T-cell (primary cell): Measurements from ENCODE around the gene CAPRIN1. TPM values are rescaled to one million over a fixed set of nuclear protein-coding genes. Genes with fewer than 3 reads are reported as not detected.

Experiments used
- ATAC-seq, 4 experiments: fragments of 200-7000 bp in 3 of 4; fragments of 150-1000 bp in 1 of 4; cut with Tn5 transposase; replicated peaks in 1 of 4; 1 replicate in 3 of 4; 2 replicates in 1 of 4; pipeline ENCODE4 v1.10.0; 2021; ENCODE audit warnings: moderate library complexity in 3 of 4, mild to moderate bottlenecking in 2 of 4, moderate number of reproducible peaks in 1 of 4
- CTCF ChIA-PET, 2 donors: fragments of 300-600 bp; sonication (Branson Sonifier 250); formaldehyde crosslinking; loops; one replicate each; lab custom pipeline; 2022; ENCODE audit warnings: antibody characterized with exemption in 2 of 2; lab: Charles Lee
- POLR2A ChIA-PET, 2 donors: fragments of 300-600 bp; sonication (Branson Sonifier 250); formaldehyde crosslinking; loops; one replicate each; lab custom pipeline; 2022; ENCODE audit warnings: antibody characterized with exemption in 2 of 2; lab: Charles Lee
- DNase-seq, 35 experiments: peaks; one replicate each; pipeline versions ENCODE4 v3.0.0 to v3.0.0-alpha.2; 2013 to 2023
- H3K27ac ChIP-seq: one replicate; pipeline ENCODE4 v1.5.1; 2013; ENCODE audit warnings: low read length
- H3K27me3 ChIP-seq, 2 experiments: replicated peaks in 1 of 2; 1 replicate in 1 of 2; 2 replicates in 1 of 2; pipeline versions ENCODE4 v1.6.1 to v1.7.0; 2013; ENCODE audit warnings: low read length in 1 of 2, mixed read lengths in 1 of 2; ENCODE audit not compliant: control insufficient read depth in 2 of 2, insufficient read depth in 2 of 2; ENCODE audit errors: extremely low read depth in 1 of 2
- H3K36me3 ChIP-seq, 2 donors: 1 replicate in 1 of 2; 2 replicates in 1 of 2; pipeline versions ENCODE4 v1.6.1 to v1.7.0; 2013; ENCODE audit warnings: low read length in 1 of 2; ENCODE audit not compliant: control insufficient read depth in 2 of 2, insufficient read depth in 1 of 2; ENCODE audit errors: extremely low read depth in 1 of 2
- H3K4me1 ChIP-seq, 2 experiments: 1 replicate in 1 of 2; 2 replicates in 1 of 2; pipeline versions ENCODE4 v1.6.1 to v1.7.0; 2013; ENCODE audit warnings: low read length in 2 of 2, mixed read lengths in 1 of 2; ENCODE audit not compliant: insufficient read depth in 2 of 2, control insufficient read depth in 1 of 2; ENCODE audit errors: extremely low read depth in 1 of 2
- H3K4me3 ChIP-seq, 2 donors: 1 replicate in 1 of 2; 2 replicates in 1 of 2; pipeline versions ENCODE4 v1.5.1 to v1.7.0; 2013; ENCODE audit warnings: mild to moderate bottlenecking in 2 of 2, low read length in 1 of 2, moderate library complexity in 1 of 2; ENCODE audit not compliant: control insufficient read depth in 1 of 2; ENCODE audit errors: extremely low read depth in 1 of 2
- H3K9me3 ChIP-seq: 2 replicates; pipeline ENCODE4 v1.7.0; 2013
- H3K27ac Mint-ChIP-seq, 2 donors: one replicate each; pipeline ENCODE4 v1.8.0; 2020 to 2021; ENCODE audit warnings: mild to moderate bottlenecking in 2 of 2, mixed read lengths in 2 of 2
- H3K27me3 Mint-ChIP-seq, 2 donors: one replicate each; pipeline ENCODE4 v1.8.0; 2021 to 2022; ENCODE audit warnings: mixed read lengths in 2 of 2
- H3K36me3 Mint-ChIP-seq: one replicate; pipeline ENCODE4 v1.8.0; 2021; ENCODE audit warnings: mixed read lengths
- H3K4me1 Mint-ChIP-seq, 3 donors: one replicate each; pipeline ENCODE4 v1.8.0; 2020 to 2022; ENCODE audit warnings: mixed read lengths in 3 of 3, mild to moderate bottlenecking in 1 of 3
- H3K4me3 Mint-ChIP-seq, 3 donors: one replicate each; pipeline ENCODE4 v1.8.0; 2020 to 2022; ENCODE audit warnings: mild to moderate bottlenecking in 3 of 3, mixed read lengths in 3 of 3, moderate library complexity in 3 of 3
- H3K9me3 Mint-ChIP-seq, 3 donors: one replicate each; pipeline ENCODE4 v1.8.0; 2020 to 2022; ENCODE audit warnings: mixed read lengths in 3 of 3
- WGBS: methylation state at CpG from one replicate; pipeline ENCODE4 v1.1.5; 2013; ENCODE audit warnings: missing lambda C conversion rate; ENCODE audit not compliant: insufficient coverage; 5-methylcytosine and 5-hydroxymethylcytosine counted together
- total RNA-seq, 35 experiments: library from RNA in 6 of 35; stranded (reverse) in 6 of 35; fragments of 120-200 nt in 1 of 35; gene quantifications; one replicate each; pipeline versions ENCODE4 v1.2.1 to v1.2.4 and lab custom pipeline; 2013 to 2026

Gene CAPRIN1
- total RNA-seq, 5 donors from 2014 or later (not counting 1 experiment from before 2014, with no cell fraction given), result 106 to 148 (median 143) TPM

DNA sequence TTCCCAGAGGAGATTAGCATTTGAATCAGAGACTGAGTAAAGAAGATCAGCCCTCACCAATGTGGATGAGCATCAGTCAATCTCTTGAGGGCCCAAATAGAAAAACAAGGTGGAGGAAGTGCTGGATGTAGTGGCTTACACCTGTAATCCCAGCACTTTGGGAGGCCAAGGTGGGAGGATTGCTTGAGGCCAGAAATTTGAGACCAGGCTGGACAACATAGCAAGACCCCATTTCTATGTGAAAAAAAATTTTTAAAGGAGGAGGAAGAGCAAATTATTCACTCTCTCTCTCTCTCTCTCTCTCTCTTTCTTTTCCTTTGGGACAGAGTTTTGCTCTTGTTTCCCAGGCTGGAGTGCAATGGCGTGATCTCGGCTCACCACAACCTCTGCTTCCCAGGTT lies 18.1 kb upstream of the CAPRIN1 start:
- Histone ChIP-seq H3K4me3 (no peak overlapping the region), H3K36me3 (no peaks in the 10 kb centered on the region), H3K9me3 (no peaks in the 10 kb centered on the region), H3K4me1 (no peaks in the 10 kb centered on the region), H3K27me3 (peaks cover 0 to 2% of the 10 kb centered on the region in 2 experiments), H3K27ac (no peak overlapping the region)
- H3K9me3 Mint-ChIP-seq, result no peaks in the 10 kb centered on the region
- no peak for ATAC-seq
- no peak overlapping the region for H3K27ac Mint-ChIP-seq
- ChIA-PET CTCF (interaction anchor here in 1 of 2 donors (0.5 kb wide), 1 partner anchor 77 kb away, joined by 3 read pairs; no protein-coding TSS in a partner anchor), POLR2A (no interaction called here)
- no peaks in the 10 kb centered on the region for H3K36me3 Mint-ChIP-seq
- H3K27me3 Mint-ChIP-seq, result peaks cover 3 to 8% of the 10 kb centered on the region in 2 donors
- DNase-seq, result no peak
- no peaks in the 10 kb centered on the region for H3K4me1 Mint-ChIP-seq
- H3K4me3 Mint-ChIP-seq, result no peak overlapping the region
- WGBS, result no CpG with 5 or more reads among the region's 2 CpGs

DNA sequence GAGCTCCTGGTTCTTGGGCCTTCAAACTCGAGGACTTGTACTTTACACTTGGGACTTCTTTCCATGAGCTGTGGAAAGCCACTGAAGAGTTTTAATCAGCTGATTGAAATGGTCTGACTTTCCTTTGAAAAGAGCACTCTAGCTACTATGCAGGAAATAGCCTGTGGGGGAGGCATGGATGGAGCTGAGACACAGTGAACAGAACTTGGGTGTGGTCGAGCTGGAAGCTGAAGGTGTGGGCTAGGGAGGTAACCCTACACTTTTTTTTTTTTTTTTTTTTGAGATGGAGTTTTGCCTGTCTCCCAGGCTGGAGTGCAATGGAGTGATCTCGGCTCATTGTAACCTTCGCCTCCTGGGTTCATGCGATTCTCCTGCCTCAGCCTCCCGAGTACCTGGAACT lies 17.5 kb upstream of the CAPRIN1 start:
- 85% methylated on average over 4 of the region's 6 CpGs for WGBS
- no peaks in the 10 kb centered on the region for H3K4me1 Mint-ChIP-seq
- H3K4me3 Mint-ChIP-seq, result no peak overlapping the region
- H3K36me3 Mint-ChIP-seq, result no peaks in the 10 kb centered on the region
- no peaks in the 10 kb centered on the region for H3K9me3 Mint-ChIP-seq
- no peaks in the 10 kb centered on the region for H3K4me1 ChIP-seq
- H3K9me3 ChIP-seq, result no peaks in the 10 kb centered on the region
- H3K27me3 ChIP-seq, result no peaks in the 10 kb centered on the region
- H3K4me3 ChIP-seq, result no peak overlapping the region
- no peak overlapping the region for H3K27ac ChIP-seq
- no peak overlapping the region for H3K27ac Mint-ChIP-seq
- ChIA-PET CTCF (interaction anchor here in 1 of 2 donors (0.5 kb wide), 1 partner anchor 77 kb away, joined by 3 read pairs; no protein-coding TSS in a partner anchor), POLR2A (interaction anchor here in 1 of 2 donors (0.6 kb wide), 1 partner anchor 46 kb away, joined by 4 read pairs; no protein-coding TSS in a partner anchor)
- no peaks in the 10 kb centered on the region for H3K36me3 ChIP-seq
- peaks cover 0 to 8% of the 10 kb centered on the region in 2 donors for H3K27me3 Mint-ChIP-seq
- DNase-seq (no peak), ATAC-seq (no peak)

- Histone ChIP-seq H3K4me1 (no peaks in the 10 kb centered on the region), H3K4me3 (no peak overlapping the region), H3K27ac (no peak overlapping the region), H3K27me3 (no peaks in the 10 kb centered on the region), H3K36me3 (no peaks in the 10 kb centered on the region), H3K9me3 (no peaks in the 10 kb centered on the region)
- ChIA-PET POLR2A (no interaction called here), CTCF (no interaction called here)
- Mint-ChIP-seq H3K4me1 (no peaks in the 10 kb centered on the region), H3K27me3 (peaks cover 0 to 4% of the 10 kb centered on the region in 2 donors), H3K36me3 (no peaks in the 10 kb centered on the region), H3K27ac (no peak overlapping the region), H3K9me3 (no peaks in the 10 kb centered on the region), H3K4me3 (no peak overlapping the region)
- DNase-seq (no peak), ATAC-seq (no peak)
- WGBS, result no CpG with 5 or more reads among the region's 1 CpG
These were observed 15.1 kb upstream of the CAPRIN1 start for GRCh38 chr11:34036456-34036855.

- Mint-ChIP-seq H3K4me1 (no peaks in the 10 kb centered on the region), H3K36me3 (no peaks in the 10 kb centered on the region), H3K9me3 (no peaks in the 10 kb centered on the region), H3K4me3 (no peak overlapping the region), H3K27ac (no peak overlapping the region), H3K27me3 (peaks cover 0 to 4% of the 10 kb centered on the region in 2 donors)
- ChIA-PET POLR2A (no interaction called here), CTCF (no interaction called here)
- H3K27ac ChIP-seq, result no peak overlapping the region
- H3K4me3 ChIP-seq, result no peak overlapping the region
- no peaks in the 10 kb centered on the region for H3K9me3 ChIP-seq
- no CpG with 5 or more reads among the region's 2 CpGs for WGBS
- no peaks in the 10 kb centered on the region for H3K4me1 ChIP-seq
- DNase-seq (no peak), ATAC-seq (no peak)
- no peaks in the 10 kb centered on the region for H3K36me3 ChIP-seq
- no peaks in the 10 kb centered on the region for H3K27me3 ChIP-seq
These were observed 14.5 kb upstream of the CAPRIN1 start for GRCh38 chr11:34037016-34037415.

DNA sequence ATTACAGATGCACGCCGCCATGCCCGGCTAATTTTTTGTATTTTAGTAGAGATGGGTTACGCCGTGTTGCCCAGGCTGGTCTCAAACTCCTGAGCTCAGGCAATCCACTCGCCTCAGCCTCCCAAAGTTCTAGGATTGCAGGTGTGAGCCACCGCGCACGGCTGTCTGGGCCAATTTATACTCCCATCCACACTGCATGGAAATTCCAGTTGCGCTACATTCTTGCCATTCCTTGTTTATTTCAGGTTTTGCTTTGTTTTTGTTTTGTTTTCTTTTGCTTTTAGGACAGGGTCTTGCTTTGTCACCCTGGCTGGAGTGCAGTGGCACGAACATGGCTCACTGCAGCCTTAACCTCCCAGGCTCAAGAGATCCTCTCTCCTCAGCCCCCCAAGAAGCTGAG lies 11.0 kb upstream of the CAPRIN1 start:
- WGBS, result no CpG with 5 or more reads among the region's 11 CpGs
- Mint-ChIP-seq H3K4me3 (no peak overlapping the region), H3K27me3 (peaks cover 10 to 16% of the 10 kb centered on the region in 2 donors), H3K27ac (no peak overlapping the region), H3K9me3 (no peaks in the 10 kb centered on the region), H3K36me3 (no peaks in the 10 kb centered on the region), H3K4me1 (peaks cover under 1 to 6% (median 3%) of the 10 kb centered on the region in 3 donors)
- DNase-seq (no peak), ATAC-seq (no peak)
- Histone ChIP-seq H3K27ac (no peak overlapping the region), H3K4me1 (no peaks in the 10 kb centered on the region), H3K4me3 (no peak overlapping the region), H3K36me3 (no peaks in the 10 kb centered on the region), H3K9me3 (no peaks in the 10 kb centered on the region), H3K27me3 (peaks cover 0 to 6% of the 10 kb centered on the region in 2 experiments)
- ChIA-PET POLR2A (no interaction called here), CTCF (no interaction called here)

- Mint-ChIP-seq H3K9me3 (no peaks in the 10 kb centered on the region), H3K27me3 (peaks cover 10 to 18% of the 10 kb centered on the region in 2 donors), H3K4me3 (no peak overlapping the region), H3K36me3 (no peaks in the 10 kb centered on the region), H3K4me1 (peaks cover 1 to 6% (median 3%) of the 10 kb centered on the region in 3 donors), H3K27ac (no peak overlapping the region)
- 77% methylated on average over 25 of the region's 27 CpGs for WGBS
- H3K4me1 ChIP-seq, result no peaks in the 10 kb centered on the region
- no peaks in the 10 kb centered on the region for H3K9me3 ChIP-seq
- ATAC-seq (no peak), DNase-seq (no peak)
- no peak overlapping the region for H3K4me3 ChIP-seq
- peaks cover 0 to 6% of the 10 kb centered on the region in 2 experiments for H3K27me3 ChIP-seq
- ChIA-PET CTCF (interaction anchor here in 1 of 2 donors (0.7 kb wide), 1 partner anchor 72 kb away, joined by 3 read pairs; no protein-coding TSS in a partner anchor), POLR2A (no interaction called here)
- H3K27ac ChIP-seq, result no peak overlapping the region
- H3K36me3 ChIP-seq, result no peaks in the 10 kb centered on the region
These were observed 6.7 kb upstream of the CAPRIN1 start for GRCh38 chr11:34044664-34045485.
